HG03520 (cell line): Measurements from ENCODE around the gene CTPS2.
A peak's percentile ranks its signal among the peaks of the same experiment; 100 is the strongest.
"Not testable (repeated sequence)": the region's sequence is repeated elsewhere in the genome, so short reads cannot be mapped to it uniquely, and the experiment has no call there.

Source experiments
- ATAC-seq: cut with Tn5 transposase; IDR thresholded peaks from one replicate; pipeline ENCODE4 v1.9.1; 2021; ENCODE audit warnings: mild to moderate bottlenecking, moderate library complexity; ENCODE audit not compliant: unreplicated experiment

The CTPS2 gene

DNA sequence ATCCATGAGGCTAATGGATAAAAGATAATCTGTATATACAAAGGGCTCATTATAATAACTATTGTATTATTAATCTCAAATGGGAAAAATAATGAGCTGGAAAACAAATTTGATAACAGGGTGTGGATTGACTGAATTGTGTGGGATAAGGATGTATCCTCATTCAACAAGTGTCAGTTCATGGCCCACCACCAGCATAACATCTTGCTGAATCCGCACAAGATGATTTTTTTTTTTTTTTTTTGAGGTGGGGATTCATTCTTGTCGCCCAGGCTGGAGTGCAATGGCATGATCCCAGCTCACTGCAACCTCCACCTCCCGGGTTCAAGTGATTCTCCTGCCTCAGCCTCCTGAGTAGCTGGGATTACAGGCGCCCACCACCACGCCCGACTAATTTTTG, 3.2 kb upstream of the CTPS2 start:
- not testable (repeated sequence) for ATAC-seq

DNA sequence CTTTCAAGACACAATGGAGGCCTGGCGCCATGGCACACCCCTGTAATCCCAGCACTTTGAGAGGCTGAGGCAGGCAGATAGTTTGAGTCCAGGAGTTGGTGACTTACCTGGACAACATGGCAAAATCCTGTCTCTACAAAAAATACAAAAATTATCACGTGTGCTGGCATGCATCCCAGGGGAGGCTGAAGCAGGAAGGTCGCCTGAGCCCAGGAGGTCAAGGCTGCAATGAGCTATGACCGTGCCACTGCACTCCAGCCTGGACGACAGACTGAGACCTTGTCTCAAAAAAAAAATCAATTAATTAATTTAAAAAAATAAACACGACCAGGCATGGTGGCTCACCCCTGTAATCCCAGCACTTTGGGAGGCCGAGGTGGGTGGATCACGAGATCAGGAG, 2.0 kb upstream of the CTPS2 start:
- no peak for ATAC-seq

DNA sequence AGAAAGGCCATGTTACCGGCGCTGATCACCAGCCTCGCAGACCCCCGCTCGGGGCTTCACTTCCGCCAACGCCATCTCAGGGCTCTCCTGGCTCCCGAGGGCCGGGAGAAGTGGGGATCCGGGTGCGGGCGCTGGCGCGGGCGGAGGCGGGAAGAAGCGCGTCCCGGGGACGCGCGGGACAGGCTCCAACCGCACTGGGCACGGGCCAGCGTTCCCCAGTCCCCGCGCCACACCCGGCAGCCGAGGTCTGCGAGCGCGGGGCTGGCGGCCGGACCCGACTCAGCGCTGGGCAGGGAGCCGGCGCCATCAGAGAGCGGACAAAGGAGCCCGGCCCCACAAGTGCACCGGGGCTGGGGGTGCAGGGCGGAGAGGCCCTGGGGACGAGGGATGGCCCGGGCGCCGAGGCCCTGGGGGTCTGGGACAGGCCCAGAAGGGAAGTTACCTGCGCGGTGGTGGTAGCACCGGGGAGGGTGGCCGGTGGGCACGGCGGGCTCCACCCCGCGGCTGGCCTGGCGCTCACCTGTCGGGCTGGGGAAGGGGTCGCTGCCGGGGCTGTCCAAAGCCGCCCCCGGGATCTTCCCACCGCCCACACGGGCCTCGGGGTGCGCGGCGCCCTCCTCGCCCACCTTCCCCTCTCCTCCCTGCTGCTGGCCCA, 449 bp downstream of the CTPS2 start:
- ATAC-seq = peak; percentile 22

DNA sequence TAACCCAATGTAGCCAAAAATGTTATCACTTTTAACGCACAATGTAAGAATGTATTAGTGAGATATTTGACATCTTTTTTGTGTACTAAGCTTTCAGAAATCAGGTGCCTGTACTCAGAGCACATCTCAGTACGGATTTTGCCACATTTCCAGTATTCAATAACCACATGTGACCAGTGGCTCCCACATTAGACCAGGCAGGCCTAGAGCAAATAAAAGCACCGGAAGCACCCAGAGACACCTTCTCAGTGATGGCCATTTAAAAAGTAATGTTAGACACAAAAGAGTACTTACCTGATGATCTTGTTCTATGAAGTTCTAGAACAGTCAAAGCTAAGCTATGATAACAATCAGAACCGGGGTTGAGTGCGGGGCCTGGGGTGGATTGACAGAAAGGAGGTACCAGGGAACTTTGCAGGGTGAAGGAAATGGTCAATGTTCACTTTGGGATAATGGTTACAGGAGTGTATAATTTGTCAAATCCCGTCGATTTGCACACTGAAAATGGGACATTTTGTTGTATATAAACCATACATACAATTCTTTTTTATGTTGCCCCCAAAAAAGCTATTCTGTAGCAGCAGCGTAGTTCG, 1.2 kb downstream of the CTPS2 start:
- ATAC-seq = no peak

DNA sequence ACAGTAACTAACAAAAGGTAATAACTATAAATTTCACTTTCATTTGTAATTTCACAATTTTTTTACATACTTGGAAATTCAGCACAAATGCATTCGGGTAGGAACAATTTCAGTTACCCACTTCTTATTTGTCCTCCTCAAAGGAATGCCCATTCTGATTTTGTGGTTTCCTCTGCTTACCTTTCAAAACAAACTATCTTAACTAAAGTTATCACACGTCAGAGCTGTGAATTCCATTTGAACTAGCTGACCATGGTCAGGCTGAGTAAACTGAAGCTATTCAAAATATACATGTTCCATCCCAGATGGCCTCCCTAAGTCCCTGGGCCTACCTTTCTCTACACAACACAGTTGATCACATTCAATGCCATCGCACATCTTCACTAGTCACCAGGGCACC, 4.5 kb downstream of the CTPS2 start:
- no peak for ATAC-seq

DNA sequence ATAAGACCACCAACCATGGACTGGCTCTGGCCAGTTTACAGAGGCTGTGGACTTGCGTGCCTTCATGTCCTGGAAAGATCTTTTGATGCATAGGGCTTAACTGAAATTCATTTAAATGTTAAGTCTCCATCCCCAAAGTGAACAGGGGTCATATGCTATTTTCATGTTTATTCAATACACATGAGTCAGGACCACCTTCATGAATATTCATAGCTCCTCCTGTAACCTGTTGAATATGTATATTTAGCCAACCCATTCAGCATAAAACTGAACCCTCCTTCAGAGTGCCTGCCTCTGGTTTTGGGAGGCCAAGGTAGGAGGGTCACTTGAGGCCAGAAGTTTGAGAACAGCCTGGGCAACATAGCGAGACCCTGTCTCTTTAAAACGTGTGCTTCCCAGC, 7.1 kb downstream of the CTPS2 start:
- no peak for ATAC-seq

DNA sequence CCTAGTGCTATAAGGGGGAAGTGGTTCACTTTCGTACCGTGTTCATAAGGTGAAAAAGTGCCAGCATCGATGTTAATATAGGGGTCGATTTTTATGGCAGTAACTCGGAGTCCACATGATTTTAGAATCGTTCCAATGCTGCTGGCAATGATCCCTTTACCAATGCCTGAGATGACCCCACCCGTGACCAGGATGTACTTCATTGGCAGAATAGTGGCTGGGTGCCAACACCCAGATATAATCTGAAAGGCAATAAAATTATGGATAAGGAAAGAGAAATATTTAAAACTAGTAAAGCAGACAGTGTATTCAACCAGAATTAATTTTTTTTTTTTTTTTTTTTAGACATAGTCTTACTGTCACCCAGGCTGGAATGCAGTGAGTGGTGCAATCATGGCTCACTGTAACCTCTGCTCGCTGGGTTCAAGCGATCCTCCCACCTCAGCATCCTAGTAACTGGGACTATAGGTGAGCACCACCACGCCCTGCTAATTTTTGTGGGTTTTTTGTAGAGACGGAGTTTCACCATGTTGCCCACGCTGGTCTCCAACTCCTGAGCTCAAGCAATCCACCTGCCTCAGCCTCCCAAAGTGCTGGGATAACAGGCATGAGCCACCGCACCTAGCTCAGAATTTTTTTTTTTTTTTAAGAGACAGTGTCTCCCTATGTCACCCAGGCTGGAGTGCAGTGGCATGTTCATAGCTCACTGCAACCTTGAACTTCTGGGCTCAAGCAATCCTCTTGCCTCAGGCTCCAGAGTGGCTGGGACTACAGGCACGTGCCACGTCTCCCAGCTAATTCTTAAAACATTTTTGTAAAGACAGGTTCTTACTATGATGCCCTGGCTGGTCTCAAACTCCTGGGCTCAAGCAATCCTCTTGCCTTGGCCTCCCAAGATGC, 9.5 kb downstream of the CTPS2 start:
- no peak for ATAC-seq

DNA sequence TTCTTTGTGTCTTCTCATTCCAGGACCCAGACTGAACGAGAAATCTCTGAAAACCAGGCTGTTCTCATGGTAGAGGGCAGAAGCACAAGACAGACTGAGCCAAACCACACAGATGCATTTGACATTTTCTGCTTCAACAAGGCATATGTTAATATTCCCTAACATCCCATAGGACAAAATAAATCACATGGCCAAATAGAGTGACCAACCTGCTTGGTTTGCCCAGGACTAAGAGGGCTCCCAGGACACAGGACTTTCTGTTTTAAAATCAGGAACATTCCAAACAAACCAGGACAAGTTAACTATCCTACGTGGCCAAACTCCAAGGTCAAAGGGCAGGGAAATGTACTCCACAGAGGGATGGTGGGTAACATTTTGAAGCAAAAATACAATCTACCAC, 11.7 kb downstream of the CTPS2 start:
- ATAC-seq = no peak

DNA sequence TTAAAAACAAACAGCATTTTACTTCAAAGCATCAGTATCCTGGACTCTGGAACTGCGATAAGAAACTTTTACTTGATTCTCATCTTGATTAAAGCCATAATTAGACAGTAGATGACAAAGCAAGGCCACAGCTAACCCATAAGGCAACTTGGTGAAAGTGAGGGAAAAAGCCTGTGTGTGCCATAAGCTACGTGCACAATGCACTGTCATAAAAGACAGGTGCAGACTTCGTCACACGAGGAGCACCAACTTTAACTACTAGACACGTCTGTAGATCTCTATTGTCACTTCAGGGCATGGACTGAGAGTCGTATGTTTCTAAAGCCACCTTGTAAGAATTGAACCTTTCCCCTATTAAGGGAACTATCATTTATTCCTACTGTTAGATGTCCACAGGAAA, 13.1 kb downstream of the CTPS2 start:
- no peak for ATAC-seq

DNA sequence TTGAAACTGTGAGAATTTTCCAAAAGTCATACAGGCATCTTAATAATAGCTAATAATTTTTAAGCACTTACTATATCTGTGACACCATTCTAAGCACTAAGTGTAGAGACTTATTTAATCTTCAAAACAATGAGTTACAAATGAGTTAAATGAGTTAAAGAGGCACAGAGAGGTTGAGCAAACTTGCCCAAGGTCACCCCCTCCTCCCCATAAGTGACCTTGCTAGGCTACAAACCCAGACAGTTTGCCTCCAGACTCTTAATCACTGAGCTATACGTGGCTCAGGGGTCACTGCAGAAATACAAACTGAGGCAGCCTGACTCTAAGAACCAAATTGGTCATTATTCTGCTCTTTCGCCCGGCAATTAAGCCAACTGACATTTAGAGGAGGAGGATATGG, 15.5 kb downstream of the CTPS2 start:
- no peak for ATAC-seq

DNA sequence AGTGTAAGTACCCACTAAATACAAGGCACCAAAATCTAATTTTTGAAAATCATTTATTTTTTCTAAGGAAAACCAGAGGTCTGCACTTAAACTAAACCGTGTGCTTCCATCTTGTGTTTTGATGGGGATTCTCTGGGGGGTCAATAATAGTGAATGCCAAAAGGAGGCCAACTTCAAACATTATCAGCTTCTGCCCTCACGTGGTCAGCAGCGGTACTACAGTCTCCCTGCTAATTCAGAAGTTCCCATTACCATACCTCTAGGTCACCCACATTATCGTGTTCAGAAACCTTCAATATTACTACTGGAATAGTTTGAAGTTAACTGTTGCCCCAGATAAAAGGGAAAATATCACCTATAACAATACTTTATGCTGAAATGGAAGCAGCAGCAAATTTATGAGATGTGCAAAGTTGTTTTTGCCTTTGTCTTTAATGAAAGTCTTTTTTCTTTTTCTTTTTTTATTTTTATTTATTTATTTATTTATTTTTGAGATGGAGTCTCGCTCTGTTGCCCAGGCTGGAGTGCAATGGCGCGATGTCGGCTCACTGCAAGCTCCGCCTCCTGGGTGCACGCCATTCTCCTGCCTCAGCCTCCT, 17.3 kb downstream of the CTPS2 start:
- ATAC-seq = peak; percentile 72

DNA sequence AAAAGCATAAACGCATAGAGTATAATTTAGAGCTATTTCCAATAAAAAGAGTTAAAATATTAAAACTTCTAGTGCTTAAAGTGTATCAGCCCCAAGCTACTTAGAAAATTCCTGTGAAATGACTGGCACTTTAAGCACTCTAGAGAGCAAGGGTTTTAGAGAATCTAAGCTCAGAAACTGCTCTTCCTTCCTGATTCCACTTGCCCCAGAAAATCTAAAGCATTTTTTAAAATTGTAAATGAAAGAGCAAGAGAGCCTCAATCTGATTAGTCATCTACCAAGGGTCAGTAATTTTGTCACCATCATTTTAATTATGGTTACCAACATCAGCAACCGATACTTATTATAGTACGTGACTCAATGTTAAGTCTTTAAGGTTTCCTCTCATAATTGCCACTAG, 25.0 kb downstream of the CTPS2 start:
- no peak for ATAC-seq

DNA sequence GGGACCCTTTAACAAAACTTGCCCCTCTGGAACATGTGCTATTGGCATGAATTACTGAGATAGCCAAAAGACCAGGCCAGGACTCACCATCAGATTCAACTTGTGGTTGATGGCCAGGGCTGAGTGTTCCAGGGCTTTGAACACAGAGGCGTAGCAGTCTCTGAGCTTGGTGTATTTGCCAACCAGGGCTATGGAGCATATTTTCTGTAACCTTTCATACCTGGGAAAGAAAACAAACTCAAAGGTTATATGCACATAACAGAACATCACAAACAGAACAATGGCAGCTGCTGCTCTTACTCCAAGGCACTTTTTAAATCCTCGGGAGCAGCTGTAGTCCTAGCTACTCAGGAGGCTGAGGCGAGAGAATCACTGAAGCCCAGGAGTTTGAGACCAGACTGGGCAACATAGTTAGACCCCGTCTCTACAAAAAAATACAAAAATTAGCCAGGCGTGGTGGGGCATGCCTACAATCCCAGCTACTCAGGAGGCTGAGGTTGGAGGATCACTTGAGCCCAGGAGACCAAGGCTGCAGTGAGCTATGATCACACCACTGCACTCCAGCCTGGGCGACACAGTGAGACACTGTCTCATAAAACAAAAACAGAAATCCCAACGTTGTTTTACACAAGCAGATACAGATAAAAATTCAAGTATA, 29.3 kb downstream of the CTPS2 start:
- no peak for ATAC-seq

DNA sequence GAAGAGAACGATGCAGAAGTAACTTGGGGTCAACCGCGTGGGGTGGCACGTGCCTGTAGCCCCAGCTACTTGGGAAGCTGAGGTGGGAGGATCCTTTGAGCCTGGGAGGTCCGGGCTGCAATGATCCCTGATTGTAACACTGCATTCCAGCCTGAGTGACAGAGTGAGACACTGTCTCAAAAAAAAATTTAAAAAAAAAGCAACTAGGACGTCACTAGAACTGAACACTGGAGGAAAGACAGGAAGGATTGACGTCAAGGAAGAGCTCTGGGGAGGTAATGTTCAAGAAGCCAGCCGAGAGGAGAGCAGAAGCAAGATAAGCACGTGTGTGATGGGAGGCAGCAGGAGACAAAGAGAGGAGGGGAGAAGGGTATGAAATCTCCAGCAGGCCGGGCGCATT, 33.8 kb downstream of the CTPS2 start:
- ATAC-seq = no peak

DNA sequence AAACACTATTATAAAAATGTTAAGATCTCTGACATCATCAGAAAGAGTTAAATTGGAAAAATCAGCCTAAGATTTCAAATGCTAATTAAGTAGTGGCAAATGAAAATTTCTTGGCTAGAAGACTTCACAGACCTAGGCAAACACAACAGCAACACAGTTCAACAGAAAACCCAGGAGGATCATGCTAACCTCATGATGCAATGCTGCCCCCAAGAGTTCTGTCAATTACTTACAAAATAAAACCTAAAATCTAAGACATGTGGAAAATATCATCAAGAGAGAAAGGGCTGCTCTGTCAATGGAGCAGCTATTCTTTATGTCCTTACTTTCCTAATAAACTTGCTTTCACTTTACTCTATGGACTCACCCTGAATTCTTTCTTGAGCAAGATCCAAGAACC, 41.5 kb downstream of the CTPS2 start:
- no peak for ATAC-seq

DNA sequence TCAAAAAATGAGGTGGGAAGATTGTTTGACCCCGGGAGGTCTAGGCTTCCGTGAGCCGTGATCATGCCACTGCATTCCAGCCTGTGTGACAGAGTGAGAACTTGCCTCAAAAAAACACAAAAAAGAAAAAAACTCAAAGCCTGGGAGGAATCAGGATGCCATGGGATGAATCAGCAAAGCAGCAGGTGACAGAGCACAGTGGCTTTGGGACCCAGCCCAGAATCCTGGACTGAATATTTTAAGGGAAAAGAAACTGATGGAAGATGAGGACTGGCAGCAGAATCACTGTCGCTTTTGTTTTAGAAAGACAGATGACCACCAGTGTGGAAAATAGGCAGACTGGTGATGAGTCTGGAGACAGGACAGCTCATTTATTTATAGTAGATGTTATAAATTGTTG, 45.9 kb downstream of the CTPS2 start:
- ATAC-seq = no peak

DNA sequence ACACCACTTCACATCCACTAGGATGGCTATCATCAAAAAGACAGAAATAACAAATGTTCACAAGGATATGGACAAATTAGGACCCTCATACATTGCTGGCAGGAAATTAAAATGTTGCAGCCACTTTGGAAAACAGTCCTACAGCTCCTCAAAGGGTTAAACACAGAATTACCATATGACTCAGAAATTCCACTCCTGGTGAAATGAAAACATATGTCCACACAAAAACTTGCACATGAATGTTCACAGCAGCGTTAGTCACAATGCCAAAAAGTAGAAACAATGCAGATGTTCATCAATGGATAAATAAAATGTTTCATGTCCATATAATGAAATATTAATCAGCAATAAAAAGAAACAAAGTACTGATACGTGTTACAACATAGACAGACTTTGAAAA, 47.4 kb downstream of the CTPS2 start:
- ATAC-seq = no peak

DNA sequence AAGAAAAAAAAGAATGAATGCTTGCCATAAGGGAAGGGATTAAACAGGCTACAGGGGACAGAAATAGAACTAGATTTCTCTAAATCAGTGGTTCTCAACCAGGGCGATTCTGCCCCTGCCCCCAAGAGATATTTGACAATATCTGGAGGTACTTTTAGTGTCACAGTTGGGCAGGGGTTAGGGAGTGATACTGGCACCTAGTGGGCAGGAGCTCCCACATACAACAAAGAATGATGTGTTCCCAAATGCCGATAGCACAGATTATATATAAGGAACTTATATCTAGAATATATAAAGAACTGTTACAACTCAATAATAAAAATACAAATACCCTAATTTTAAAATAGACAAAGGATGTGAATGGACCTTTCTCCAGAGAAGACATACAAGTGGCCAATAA, 47.8 kb downstream of the CTPS2 start:
- ATAC-seq = no peak

DNA sequence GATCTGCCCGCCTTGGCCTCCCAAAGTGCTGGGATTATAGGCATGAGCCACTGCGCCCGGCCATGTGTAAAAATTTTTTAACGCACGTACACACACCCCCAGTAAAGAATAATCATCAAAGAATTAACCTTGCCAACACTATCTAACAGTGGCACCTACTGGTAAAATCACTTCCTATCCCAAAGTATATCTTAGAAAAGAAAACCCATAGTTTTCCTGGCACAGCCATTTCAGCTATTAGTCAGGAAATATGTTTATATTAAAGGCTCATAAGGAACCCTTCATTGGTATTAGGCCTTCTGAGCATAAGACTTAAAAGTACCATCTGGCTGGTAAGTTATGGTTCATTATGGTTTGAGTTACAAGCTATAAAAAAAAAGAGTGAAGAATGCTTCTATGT, 48.4 kb downstream of the CTPS2 start:
- ATAC-seq = no peak

DNA sequence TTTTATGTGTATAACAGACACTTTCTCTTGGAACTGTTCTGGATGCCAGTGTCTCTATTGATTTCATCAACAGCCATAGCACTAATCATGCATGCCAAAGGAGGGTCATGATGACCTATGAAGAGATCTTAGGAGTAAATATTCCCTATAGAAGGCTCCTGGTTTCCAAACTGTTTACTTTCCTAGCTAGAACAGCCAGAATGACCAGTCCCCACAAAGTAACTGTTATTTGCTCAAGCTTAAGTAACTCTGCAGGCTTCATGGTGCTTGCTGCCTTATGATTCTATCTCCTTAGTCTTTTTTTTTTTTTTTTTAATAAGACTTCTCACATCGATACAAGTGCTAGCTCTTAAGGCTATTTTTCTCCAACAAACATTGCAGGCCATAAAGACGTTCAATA, 50.1 kb downstream of the CTPS2 start:
- no peak for ATAC-seq

DNA sequence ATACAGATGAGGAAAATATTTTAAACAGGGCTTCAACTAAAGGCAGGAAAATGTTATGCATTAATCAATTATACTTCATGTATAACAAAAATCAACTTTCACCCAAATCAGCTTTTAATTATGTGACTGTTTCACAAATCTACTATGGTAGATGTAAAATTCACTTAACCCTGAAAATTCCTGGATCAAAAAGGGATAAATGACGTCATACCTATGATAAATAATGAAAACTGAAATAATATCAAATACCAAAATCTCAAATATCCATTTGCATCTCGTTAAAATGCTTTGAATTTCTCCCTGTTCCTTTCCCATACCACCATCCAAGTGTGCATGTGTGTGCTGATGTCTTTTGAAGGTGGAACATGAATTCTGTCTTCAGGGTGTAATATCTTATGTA, 51.0 kb downstream of the CTPS2 start:
- no peak for ATAC-seq
